ENCODE measurements around the gene LRRC59.
"Not testable (repeated sequence)": the region's sequence is repeated elsewhere in the genome, so short reads cannot be mapped to it uniquely, and the experiment has no call there.

Gene LRRC59

DNA sequence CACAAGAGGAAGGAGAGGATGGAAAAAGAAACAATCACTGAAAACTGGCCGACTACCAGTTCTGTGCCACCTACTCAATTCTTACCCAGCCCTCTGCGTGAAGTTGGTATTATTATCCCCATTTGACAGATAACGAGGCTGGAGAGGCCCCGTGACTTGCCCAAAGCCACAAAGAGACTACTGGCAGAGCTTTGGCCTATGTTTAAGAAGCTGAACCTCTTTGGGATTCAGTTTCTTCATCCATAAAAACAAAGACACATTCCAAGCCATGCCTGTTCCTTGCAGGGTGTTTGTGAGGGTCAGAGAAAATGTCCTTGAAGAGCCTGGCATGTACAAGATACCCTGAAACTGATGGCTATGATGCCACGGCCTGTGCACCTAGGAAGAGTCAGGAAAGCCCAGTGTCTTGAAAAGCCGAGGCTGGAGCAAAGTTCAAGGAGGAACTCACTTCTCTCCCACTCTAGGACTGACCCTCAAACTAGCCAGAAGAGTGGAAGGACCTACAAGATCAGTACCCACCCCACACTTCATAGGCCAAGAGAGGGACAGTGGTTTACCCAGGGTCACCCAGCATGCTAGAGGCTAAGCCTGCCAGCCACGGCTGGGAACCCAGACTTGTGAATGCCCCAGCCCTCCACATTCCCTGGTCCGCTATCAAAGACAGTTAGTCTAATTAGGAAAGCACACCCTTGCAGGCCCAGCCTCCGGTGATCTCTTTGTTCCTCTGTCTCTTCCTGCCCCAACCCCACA lies 27.1 kb upstream of the LRRC59 start:
- no peak for DNase-seq

DNA sequence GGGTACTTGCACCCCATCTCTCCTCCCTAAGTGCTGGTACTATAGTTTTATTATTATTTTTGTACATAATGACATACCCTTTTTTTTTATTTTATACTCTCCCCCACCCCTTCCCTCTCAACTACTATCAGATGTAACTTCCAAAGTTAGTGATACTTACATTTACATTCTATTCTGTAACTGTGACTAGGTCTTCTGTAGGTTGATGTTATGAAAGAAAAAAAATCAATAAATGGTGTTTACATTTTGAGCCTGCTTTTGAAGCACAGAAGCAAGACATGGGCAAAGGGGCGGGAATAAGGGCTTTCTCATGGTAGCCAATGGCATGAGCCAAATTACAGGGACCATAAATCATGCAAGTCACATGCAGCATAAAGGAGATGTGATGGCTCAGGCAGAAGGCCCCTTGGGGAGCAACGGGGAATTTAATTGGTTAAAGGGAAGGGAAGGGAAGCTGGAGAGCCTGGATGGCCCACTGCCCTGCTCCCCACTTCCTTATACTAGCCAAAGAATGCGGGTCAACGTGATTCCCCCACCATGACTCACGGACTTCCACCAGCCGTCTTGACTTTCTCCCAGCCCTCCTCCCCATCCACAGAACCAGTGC lies 26.3 kb upstream of the LRRC59 start:
- DNase-seq = no peak

DNA sequence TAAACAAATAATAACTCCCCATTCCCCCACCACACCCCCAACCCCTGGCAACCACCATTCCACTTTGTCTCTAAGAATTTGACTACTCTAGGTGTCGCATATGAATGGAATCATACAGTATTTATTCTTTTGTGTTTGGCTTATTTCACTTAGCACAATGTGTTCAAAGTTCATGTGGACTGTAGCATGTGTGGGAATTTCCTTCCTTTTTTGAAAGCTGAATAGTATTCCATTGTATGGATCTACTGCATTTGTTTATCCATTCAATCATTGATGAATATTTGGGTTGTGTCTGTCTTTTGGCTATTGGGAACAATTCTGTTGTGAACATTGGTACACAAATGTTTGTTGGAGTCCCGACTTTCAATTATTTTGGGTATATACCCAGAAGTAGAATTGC lies 25.4 kb upstream of the LRRC59 start:
- no peak for DNase-seq

DNA sequence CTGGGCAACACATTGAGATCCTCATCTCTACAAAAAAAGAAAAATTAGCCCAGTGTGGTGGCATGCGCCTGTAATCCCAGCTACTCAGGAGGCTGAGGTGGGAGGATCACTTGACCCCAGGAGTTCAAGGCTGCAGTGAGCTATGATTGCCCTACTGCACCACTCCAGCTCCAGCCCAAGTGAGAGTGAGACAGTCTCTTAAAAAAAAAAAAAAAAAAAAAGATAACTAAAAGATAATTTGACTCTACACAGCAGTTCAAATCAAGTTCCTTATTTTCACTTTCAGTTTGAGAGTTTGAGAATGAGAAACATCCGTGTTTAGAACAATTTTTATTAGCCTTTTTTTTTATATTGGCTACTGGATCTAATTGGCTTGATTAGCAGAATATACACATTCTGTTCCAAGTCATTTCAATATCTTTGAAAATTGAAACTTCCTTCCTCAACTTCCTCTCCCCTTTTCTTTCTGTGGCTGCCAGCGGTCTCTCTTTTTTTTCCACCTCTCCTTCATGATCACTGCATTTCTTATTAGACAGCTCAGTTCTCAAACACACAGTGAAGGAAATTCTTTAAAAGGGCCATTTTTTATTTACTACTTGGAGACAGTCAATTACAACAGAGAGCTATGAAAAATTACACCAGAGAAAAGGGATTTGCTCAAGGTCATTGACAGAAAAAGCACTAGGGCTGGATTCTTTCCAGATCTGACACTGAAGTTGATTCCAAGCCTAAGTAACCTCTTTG lies 24.2 kb upstream of the LRRC59 start:
- DNase-seq = no peak

DNA sequence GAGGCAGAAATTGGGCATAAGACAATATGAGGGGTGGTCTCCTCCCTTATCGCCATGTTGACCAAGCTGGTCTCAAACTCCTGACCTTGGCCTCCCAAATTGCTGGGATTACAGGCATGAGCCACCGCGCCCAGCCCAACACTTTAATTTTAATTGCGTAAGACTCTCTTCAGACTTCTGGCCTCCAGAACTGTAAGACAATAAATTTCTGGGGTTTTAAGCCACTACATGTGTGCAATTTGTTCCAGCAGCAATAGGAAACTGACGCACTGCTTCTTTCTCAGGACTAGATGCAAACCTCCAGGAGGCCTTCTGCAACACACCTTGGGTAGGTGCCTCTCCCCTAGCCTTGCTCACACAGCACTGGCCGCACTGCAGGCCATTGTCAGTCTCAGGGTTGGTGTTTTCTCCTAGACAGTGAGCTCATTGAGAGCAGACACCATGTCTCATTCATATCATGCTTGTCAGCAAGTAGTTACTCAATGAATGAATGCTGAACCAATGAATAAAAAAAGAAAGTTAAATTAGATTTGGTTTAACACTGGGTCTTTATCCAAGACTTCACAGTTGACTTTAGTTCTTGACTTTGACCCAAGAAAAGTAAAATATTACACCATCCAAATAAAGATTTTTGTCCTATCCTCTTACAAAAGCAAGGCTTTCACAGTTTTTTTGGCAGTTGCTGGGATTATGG lies 23.2 kb upstream of the LRRC59 start:
- no peak for DNase-seq

DNA sequence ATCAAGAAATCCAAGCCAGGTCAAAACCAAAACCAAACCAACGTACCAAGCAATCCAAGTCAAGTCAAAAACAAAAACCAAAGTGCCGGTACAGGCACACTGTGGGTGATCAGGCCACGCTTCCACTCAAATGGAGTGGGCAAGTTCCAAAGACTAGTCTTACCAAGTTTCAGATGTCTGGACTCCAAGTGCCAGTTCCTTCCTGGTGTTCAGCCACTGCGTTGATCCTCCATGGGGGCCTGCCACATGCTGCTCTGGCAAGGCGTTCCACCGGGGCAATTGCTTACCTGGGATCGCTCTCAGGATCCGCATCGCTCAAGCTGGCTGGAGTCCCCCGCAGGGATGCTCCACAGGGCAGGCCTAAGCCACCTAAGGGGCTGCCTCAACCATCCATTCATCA lies 22.3 kb upstream of the LRRC59 start:
- DNase-seq = not testable (repeated sequence)

DNA sequence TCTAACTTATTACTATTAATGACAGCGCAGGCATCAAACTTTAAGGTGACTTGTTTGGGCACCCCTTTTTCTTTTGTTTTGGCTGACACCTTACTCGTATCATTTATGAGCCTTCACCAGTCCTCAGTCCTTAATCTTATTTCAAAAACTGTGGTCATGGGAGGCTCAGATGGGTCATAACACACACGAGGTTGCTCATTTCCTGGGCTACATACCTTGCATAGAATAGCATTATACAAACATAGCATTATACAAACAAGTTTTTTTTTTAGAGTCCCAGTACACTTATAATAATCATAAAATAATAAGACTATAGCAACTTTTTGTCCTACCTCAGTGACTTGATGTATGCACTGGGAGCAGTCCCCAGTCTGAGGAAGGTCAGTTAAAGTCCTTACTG lies 17.5 kb upstream of the LRRC59 start:
- DNase-seq = no peak

DNA sequence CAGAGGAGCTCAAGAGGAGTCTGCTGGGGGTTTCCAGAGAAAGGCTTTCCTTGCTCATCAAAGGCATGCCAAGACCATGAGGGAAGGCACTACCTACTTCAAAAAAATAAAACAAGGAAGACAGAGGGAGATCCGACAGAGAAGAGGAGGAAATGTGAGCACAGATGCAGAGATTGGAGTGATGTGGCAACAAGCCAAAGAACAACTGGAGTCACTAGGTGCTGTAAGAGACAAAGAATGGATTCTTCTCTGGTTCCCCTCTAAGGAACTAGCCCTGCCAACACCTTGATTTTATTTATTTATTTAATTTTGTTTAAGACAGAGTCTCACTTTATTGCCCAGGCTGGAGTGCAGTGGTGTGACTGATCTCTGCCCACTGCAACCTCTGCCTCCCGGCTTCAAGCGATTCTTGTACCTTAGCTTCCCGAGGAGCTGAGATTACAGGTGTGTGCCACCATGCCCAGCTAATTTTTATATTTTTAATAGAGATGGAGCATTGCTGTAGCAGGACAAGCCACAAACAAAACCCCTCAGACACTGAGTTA lies 14.9 kb upstream of the LRRC59 start:
- no peak for DNase-seq

DNA sequence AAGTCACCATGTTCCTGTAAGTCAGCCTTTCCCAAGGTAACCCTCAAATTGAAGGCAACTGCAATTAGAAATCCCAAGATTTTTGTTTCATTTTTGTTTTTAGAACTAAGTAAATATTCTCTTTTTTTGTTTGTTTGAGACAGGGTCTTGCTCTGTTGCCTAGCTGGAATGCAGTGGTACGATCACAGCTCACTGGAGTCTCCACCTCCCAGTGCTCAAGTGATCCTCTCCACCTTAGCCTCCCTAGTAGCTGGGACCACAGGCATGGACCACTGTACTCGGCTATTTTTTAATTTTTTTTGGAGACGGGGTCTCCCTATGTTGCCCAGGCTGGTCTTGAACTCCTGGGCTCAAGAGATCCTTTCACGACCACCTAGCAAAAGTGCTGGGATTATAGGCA lies 10.6 kb upstream of the LRRC59 start:
- DNase-seq = no peak

DNA sequence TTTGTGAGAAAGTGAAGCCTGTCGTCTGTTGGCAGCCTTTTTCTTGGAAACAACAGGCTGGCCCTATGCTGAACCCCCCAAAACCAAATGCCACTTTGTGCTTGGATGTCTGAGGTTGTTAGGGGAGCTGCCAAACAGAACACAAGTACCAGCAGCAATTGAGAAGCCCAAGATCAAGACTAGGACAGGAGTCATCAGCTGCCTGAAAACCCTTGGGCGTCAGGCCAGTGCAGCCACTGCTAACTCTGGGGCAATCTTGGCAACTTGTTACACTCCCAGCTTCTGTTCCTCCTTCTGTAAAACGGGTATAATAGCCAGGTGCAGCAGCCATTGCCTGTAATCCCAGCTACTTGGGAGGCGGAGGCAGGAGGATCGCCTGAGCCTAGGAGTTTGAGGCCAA lies 9.3 kb upstream of the LRRC59 start:
- no peak for DNase-seq

DNA sequence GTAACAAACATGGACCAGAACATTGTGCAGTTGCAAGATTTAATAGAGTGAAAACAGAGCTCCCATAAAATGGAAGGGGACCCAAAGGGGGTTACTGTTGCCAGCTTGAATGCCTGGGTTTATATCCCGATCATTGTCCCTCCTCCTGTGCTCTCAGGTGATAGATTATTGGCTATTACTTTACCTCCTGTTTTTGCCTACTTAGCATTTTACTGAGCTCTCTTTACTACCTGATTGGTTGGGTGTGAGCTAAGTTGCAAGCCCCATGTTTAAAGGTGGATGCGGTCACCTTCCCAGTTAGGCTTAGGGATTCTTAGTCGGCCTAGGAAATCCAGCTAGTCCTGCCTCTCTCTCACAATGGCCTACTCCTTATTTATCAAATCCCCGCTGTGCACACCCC lies 8.0 kb upstream of the LRRC59 start:
- not testable (repeated sequence) for DNase-seq

DNA sequence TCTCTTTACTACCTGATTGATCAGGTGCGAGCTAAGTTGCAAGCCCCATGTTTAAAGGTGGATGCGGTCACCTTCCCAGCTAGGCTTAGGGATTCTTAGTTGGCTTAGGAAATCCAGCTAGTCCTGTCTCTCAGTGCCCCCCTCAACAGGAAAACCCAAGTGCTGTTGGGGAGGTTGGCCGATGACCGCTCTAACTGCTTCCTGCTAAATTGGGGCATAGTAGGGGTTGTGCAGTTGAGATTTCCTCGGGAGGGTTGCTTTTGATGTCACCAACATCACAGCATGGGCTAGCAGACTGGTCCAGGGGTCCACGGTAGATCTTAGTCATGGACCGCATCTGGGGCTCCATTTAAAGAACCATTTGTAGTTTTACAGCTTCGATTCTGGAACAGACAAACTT lies 2.3 kb upstream of the LRRC59 start:
- not testable (repeated sequence) for DNase-seq

DNA sequence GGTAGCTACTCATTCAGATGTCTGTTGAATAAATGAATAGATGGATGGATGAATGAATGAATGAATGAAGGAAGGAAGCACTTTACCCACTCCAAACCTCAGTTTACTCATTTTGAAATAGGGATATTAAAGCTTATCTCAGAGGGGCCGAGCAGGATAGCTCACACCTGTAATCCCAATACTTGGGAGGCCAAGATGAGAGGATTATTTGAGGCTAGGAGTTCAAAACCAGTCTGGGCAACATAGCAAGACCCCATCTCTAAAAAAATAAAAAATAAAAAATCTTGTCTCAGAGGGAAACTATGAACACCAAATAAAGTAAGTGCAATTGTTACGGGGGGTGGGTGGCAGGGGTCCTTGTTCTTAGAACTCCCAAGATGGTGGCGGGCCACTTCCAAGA lies 1.3 kb upstream of the LRRC59 start:
- not testable (repeated sequence) for DNase-seq

DNA sequence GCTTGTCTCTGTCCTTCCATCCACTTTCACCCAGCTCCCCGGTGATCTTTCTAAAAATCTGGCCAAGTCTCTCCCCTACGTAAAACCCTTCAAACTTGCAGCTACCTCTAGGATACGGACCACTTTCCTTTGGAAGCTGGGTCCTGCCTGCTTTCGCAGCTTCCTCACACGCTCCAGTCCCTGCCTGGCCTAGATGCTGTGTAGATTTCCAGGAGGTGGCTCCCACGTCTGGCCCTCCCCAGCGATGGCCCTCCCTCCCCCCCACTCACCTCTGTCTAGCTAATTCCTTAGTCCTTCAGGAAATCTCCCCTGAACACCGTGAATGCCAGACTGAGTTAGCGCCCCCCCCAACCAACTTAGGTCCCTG lies 579 bp upstream of the LRRC59 start:
- no peak for DNase-seq

DNA sequence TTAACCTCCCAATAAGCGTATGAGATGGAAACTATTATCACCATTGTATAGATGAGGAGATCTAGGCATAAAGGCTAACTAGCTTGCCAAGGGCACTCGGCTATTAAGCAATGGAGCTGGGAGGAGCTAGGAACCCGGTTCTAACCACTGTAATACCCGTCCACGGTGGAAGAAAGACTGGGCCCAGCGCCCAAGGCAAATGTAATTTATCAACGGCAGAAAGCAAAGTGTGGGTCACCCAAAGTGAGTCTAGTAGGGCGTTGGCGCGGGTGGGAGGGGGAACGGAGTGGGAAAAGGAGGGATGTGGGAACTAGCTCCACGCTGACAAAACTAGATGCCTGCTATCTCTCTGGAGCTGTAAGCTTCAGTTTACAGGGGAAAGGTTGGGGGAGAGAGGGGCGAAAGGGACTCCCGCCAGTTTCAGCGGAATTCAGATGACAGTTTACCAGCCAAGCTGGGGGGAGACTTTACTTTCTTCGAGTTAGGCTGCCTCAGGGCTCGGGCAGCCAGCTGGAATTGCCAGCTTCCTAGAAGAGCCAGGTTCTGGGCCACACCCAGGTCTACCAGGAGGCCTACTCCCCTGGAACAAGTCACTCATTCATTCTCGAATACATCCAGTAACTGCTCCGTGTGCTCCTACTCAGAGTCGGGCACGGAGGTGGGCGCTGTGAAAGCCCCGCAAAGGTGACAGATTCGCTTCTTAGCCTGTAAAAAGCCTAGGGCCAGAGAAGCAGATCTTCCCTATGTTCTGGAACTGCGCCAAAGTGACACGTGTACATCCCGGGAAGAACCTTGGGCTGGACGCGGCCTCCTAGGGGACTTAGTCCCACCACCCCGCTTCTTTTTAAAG lies 837 bp downstream of the LRRC59 start:
- DNase-seq = peak; percentile 40

DNA sequence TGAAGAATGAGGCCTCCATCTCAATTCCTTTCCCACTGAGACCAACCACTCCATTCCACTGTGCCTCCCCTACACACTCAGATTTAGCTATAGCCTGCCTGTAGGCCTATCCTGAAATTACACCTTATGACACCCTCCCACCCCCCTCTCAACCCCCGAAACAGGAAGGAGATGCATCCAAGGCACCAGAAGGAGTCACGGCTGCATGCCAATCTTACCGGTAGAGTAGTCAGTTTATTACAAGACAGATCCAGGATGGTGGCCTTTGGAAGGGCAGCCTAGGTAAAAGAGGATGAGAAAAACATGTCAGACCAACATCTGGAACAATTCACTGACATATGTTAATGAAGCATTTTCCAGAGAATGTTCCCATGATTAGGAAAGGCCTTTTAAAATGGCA lies 2.6 kb downstream of the LRRC59 start:
- no peak for DNase-seq

DNA sequence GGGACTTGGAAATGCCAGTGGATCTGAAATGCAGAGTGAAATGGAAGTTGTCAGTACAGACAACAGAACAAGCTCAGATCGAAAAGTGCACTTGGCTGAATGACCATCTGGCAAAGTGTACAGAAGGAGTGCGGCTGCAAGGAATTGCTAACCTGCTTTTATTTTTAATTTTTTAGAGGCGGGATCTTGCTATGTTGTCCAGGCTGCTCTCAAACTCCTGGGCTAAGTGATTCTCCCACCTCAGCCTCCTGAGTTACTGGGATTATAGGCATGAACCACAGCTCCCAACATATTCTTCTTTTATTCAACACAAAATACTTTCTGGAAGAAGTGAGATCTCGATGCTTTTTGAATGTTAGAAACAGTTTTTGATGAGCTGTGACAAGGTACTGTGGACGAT lies 3.6 kb downstream of the LRRC59 start:
- DNase-seq = no peak

DNA sequence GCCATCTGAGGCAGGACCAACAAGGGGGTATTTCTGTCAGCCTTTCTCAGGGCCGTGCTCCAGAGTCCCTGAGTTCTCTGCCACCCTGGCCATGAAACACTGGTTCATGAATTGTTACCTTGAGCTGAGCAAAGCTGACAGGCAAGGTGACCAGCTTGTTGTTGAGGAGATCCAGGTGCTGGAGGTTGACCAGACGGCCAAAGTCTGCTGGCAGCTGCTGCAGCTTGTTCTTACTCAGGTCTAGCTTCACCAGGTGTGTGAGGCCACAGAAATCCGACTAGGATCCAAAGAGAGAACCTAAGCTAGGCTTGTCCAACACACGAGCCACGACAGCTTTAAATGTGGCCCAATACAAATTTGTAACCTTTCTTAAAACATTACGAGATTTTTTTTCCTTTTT lies 4.7 kb downstream of the LRRC59 start:
- DNase-seq = no peak

DNA sequence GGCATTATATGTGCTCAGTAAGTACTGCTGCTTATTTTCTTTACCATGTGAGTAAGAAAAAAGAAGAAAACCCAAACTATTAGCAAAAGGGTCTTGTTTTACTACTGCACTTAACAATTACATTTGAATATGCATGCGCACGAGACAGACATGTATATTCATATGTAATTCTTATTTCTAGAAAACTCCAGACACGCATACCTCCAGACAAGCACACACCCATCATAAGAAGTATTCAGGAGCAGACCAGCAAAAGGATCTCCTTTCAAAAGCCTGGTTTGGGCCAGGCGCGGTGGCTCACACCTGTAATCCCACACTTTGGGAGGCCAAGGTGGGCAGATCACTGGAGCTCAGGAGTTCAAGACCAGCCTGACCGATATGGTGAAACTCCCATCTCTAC lies 7.8 kb downstream of the LRRC59 start:
- DNase-seq = no peak

DNA sequence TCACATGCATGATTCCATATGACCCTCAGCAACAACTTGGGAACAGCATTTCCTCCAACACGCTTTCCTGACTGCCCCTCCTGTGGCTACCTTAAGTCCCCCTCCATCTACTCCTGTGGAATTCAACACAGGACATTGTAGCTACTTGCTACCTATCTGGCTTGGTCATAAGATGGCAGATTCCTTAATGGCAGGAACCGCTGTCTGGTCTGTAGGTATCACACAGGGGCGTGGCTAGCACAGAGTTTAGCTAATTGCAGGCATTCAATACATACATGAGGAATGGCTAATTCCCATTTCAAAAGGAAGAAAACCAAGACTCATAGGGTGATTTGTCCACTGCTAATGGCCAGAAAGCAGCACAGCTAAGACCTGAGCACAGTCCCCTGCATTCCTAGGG lies 8.6 kb downstream of the LRRC59 start:
- DNase-seq = no peak

DNA sequence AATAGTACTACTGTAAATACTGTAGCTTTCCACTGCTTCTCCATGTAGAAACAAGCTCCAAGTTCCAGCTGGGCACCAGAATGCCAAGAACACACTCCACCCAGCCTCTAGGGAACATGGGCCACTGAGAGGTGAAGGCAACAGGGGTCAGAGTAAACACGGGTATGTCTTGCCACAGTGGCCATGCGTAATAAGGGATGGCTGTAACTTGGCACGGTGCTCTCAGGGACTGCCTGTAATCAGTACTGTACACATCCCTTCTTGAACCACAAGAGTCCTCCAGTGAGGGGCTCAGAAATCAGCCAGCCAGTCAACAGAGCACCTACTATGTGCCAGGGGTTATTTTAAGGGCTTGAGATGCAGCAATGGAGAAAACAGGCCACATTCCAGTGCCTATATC lies 10.8 kb downstream of the LRRC59 start:
- no peak for DNase-seq

DNA sequence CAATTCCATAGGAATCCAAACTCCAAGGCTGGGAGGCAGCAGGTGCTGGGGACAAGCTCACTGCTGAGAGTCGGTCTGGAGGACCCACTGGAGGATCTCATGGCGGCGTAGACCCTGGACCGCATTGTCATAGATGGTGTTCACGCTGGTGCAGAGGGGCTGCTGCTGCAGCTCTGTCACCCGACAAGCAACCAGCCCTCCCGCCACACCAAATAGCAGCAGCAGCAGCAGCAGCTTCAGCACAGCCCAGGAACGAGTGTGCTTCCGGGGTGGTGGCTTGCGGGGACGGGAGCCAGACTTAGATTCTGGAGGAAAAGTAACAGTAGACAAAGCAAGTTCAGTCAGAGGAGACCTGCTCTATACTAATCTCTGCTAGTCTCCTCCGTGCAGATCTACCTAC lies 14.4 kb downstream of the LRRC59 start:
- DNase-seq = no peak

DNA sequence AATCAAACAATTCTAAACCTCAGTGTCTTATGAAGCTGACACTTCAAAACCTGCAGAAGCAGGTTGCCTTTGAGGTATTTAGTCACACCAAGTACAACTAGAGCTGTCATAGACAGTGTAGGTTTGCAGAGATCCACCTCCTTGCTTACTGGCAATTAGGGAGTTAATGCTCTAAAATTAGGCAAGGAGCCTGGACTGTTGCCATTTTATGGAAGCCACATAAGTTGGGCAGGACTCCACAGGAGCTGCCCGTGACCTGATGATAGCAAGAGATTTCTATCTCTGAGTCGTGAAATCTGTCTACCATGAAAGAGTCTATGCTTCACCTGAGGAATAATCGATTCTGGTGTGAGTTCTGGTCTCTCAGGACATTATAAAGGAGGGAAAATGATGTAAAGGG lies 15.4 kb downstream of the LRRC59 start:
- no peak for DNase-seq
